Heart left ventricle (tissue), 16 donors: ENCODE measurements around the gene SMAD3. TPM values are rescaled to one million over a fixed set of nuclear protein-coding genes. Genes with fewer than 3 reads are reported as not detected.

Experiments used
- ATAC-seq, 4 donors: fragments of 200-7000 bp; cut with Tn5 transposase; one replicate each; pipeline ENCODE4 v1.9.1; 2020 to 2022; ENCODE audit warnings: moderate library complexity in 4 of 4, mild to moderate bottlenecking in 3 of 4, moderate number of reproducible peaks in 1 of 4
- DNase-seq, 5 donors: peaks; one replicate each; pipeline ENCODE4 v3.0.0-alpha.2; 2020
- H3K27ac ChIP-seq, 12 donors: fragments of 200-600 bp; sonication (generic) in 4 of 12; one replicate each; pipeline versions ENCODE4 v1.5.0 to v1.8.0; 2016 to 2022; ENCODE audit warnings: mild to moderate bottlenecking in 2 of 12
- H3K27me3 ChIP-seq, 9 donors: fragments of 200-600 bp; sonication (generic) in 2 of 9; one replicate each; pipeline versions ENCODE4 v1.5.1 to v1.8.0; 2016 to 2022; ENCODE audit warnings: mild to moderate bottlenecking in 3 of 9
- H3K36me3 ChIP-seq, 9 donors: fragments of 200-600 bp; sonication (generic) in 2 of 9; one replicate each; pipeline versions ENCODE4 v1.5.0 to v1.8.0; 2018 to 2022; ENCODE audit warnings: mild to moderate bottlenecking in 2 of 9
- H3K4me1 ChIP-seq, 12 donors: fragments of 200-600 bp; sonication (generic) in 4 of 12; one replicate each; pipeline versions ENCODE4 v1.5.0 to v1.8.0; 2016 to 2022; ENCODE audit warnings: mild to moderate bottlenecking in 3 of 12
- H3K4me3 ChIP-seq, 12 donors: fragments of 200-600 bp; sonication (generic) in 4 of 12; one replicate each; pipeline versions ENCODE4 v1.5.0 to v1.8.0; 2017 to 2022; ENCODE audit warnings: mild to moderate bottlenecking in 9 of 12, moderate library complexity in 4 of 12
- H3K9me3 ChIP-seq, 12 donors: fragments of 200-600 bp; sonication (generic) in 4 of 12; one replicate each; pipeline versions ENCODE4 v1.5.0 to v1.8.0; 2016 to 2022; ENCODE audit warnings: mild to moderate bottlenecking in 1 of 12
- POLR2A ChIP-seq, 2 donors: fragments of 450-650 bp; IDR thresholded peaks; one replicate each; pipeline ENCODE4 v1.6.1; 2017; ENCODE audit warnings: antibody characterized with exemption in 2 of 2, mild to moderate bottlenecking in 2 of 2, moderate library complexity in 2 of 2
- WGBS, 4 donors: extraction: QIAGEN DNeasy Blood & Tissue Kit in 2 of 4; methylation state at CpG; one replicate each; pipeline versions ENCODE4 v1.1.5 to v1.1.7; 2013 to 2018; 5-methylcytosine and 5-hydroxymethylcytosine counted together
- intact Hi-C, 10 donors: fragments of 100-400 bp; cut with DNase I; formaldehyde crosslinking; loops; one replicate each; pipeline versions ENCODE4 v1.11.1 to v1.14.2; 2022
- polyA plus RNA-seq, 2 donors: library from polyadenylated mRNA; stranded (reverse); fragments of 200-250 nt; gene quantifications; one replicate each; pipeline ENCODE4 v1.2.3, GENCODE V29; 2013
- total RNA-seq, 9 donors: library from RNA; depleted of rRNA in 2 of 9; stranded (reverse); fragments of >200 nt in 2 of 9; fragmentation: NEBNext Ultra II Directional in 3 of 9; extraction: Animal tissue kit (Norgen Biotek cat#: 25700) in 3 of 9; gene quantifications; one replicate each; pipeline versions ENCODE4 v1.1.0 to v1.2.4, GENCODE V29; 2016 to 2023
- TF ChIP-seq, protein P1 (sequence below), 12 donors: fragments of 200-600 bp; sonication (generic) in 4 of 12; IDR thresholded peaks; one replicate each; pipeline versions ENCODE4 v1.5.0 to v1.8.0; 2018 to 2022; ENCODE audit warnings: antibody characterized with exemption in 12 of 12, mild to moderate bottlenecking in 5 of 12
- donor health status: ischemic (EF 13 %, LVEDD 7.1; RV severe dilation, severe dysfunction).
- donor health status: healthy with polysubstance abuse.
- donor health status: DM: no; HTN: yes; CAD: no.
- donor health status: DM: no; HTN: no; CAD: no.
- donor health status: ischemic (EF 25% LVEDD 6.9; RV normal size, moderate dysfunction).
- donor health status: ischemic (EF 25% LVEDD 5.7; RV mildly dilated, moderate dysfunction).
- donor health status: healthy.
- donor health status: DM: yes; HTN: yes; CAD: no.
- donor health status: ischemic (EF 35%, LVEDD 5.7; RV mildly dilated, moderate dysfunction).
- donor health status: nonischemic (EF 11% LVEDD 7.7; RV severe dilation, severe dysfunction).
- donor health status: DM: yes; HTN: yes; CAD: no.
- donor health status: PGD.
- donor health status: ischemic (EF 29% LVEDD 5.4; RV normal size, mild dysfunction).
- donor health status: nonischemic (EF 23%, LVEDD 6.1; RV moderate dilation, normal function).

Gene SMAD3
- total and polyA plus RNA-seq, 11 donors = 5.6 to 34.3 (median 15.3) TPM

DNA sequence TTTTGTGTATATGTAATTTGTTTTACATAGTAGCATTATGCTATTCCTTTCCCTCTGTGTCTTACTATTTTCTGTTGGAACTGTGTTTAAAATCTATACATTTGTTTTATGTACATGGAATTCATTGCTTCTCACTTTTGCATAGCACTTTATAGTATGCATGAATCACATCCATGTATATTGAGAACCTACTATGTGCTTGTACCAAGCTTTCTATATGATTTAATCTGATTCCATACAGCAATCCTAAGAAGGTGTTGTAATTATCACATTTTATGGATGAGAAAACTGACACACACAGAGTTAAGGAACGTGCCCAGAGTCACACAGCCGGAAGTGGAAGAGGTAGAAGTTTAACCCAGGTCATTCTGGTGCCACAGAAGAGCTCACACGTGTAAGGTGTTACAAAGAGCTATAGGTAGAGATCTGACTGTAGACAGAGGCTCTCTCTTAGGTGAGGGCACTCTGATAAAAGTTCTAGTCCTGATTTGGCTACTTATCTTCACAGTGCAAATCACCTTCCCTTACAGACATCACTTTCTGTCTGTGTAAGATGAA is 3.5 kb upstream of the SMAD3 start:
- TF ChIP-seq, protein P1, sequence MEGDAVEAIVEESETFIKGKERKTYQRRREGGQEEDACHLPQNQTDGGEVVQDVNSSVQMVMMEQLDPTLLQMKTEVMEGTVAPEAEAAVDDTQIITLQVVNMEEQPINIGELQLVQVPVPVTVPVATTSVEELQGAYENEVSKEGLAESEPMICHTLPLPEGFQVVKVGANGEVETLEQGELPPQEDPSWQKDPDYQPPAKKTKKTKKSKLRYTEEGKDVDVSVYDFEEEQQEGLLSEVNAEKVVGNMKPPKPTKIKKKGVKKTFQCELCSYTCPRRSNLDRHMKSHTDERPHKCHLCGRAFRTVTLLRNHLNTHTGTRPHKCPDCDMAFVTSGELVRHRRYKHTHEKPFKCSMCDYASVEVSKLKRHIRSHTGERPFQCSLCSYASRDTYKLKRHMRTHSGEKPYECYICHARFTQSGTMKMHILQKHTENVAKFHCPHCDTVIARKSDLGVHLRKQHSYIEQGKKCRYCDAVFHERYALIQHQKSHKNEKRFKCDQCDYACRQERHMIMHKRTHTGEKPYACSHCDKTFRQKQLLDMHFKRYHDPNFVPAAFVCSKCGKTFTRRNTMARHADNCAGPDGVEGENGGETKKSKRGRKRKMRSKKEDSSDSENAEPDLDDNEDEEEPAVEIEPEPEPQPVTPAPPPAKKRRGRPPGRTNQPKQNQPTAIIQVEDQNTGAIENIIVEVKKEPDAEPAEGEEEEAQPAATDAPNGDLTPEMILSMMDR (IDR thresholded peaks at IDR 0.05) = no peak
- TF ChIP-seq POLR2A (IDR thresholded peaks at IDR 0.05) = no peak
- Histone ChIP-seq H3K27ac (no peak overlapping the region), H3K27me3 (no peaks in the 10 kb centered on the region), H3K36me3 (no peaks in the 10 kb centered on the region), H3K9me3 (no peaks in the 10 kb centered on the region), H3K4me1 (peaks cover 0 to 25% (median 9%) of the 10 kb centered on the region in 12 donors), H3K4me3 (no peak overlapping the region)
- DNase-seq = no peak
- intact Hi-C loops = loop anchor here in 4 of 10 donors (10.0 kb wide), 3 partner anchors 117 to 243 kb away; partner anchors contain the start of genes AAGAB (in 4 of the 4) and IQCH (in 4 of the 4)
- 50 to 52% (median 52%) methylated on average over 3 of the region's 3 CpGs for WGBS, 4 donors
- no peak for ATAC-seq

DNA sequence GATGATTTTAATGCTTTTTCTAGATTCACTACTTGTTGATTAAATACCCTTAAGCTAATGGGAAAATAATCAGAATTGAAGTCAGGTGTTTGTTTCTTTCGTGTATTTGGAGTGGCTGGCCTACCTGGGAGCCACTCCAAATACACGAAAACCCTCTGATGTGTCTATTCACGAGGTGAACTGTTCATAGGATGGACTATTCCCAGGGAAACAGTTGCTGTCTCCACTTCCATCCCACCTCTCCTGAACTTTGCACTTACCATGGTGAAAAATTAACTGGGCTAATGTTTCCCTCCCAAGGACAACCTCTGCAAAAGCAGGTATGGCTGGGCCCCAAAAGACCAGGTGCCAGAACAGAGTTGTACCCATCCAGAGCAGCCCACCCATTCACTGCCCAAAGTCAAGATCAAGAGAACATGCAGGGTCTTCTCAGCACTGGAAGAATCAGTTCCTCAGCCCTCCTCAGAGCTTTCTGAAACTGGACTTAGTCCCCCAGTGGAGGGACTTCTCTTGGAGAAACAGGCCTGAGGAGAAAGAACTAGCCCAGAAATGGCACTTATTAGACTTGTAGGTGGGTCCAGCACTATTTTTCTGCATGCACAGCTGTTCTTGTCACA is 2.9 kb upstream of the SMAD3 start:
- H3K27me3 ChIP-seq = no peaks in the 10 kb centered on the region
- H3K36me3 ChIP-seq = no peaks in the 10 kb centered on the region
- intact Hi-C loops = loop anchor here in 4 of 10 donors (10.0 kb wide), 3 partner anchors 118 to 242 kb away; partner anchors contain the start of genes AAGAB (in 4 of the 4) and IQCH (in 4 of the 4)
- H3K4me1 ChIP-seq = peaks cover 0 to 31% (median 12%) of the 10 kb centered on the region in 12 donors
- ATAC-seq (no peak), DNase-seq (no peak)
- 89 to 94% (median 91%) methylated on average over 3 of the region's 3 CpGs for WGBS, 4 donors
- H3K27ac ChIP-seq = no peak overlapping the region
- no peak overlapping the region for H3K4me3 ChIP-seq
- no peaks in the 10 kb centered on the region for H3K9me3 ChIP-seq
- TF ChIP-seq, protein P1 (IDR thresholded peaks at IDR 0.05) = no peak
- TF ChIP-seq POLR2A (IDR thresholded peaks at IDR 0.05) = no peak

DNA sequence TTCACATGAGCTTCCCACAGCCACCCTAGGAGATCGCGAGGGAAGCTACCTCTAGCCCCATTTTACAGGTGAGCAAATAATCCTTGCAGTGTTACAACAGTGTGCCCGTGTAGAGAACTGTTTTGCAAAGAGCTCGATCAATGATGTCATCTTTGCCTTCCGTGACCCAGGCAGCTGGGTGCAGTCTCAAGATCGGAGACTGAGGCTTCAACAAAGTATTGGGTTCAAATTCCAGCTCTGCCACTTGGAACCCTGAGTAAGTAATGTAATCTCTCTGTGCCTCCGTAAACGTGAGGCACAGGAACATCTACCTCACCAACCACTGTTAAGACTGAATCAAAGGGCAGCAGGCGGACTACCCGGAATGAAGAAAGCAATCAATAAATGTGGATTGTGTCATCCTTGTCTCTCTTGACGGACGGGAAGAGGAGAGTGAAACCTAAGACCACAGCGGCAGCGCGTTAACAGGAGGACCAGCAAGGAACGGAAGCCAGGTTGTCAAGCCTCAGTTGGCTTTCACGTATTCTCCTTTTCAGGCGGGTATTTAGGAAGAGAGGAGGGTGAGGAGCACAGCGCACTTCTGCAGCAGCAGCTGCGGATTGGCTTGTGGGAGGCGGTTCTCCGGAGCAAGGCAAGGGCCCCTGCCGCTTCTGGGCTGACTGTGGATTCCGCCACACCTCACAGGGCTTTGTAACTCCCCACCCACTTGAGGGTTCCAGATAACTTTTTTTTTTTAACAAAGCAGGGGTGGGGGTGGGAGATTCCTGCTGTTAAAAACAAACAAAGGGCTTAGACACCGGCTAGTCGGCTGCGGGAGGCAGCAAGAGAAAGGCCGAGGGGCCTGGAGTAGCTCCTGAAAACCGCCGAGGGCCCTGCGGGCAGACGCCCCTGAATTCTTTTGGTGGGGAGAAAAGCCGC is 1.5 kb upstream of the SMAD3 start:
- peak in 3 of 5 donors; percentile 34 to 53 (median 53) for DNase-seq
- no peak for ATAC-seq
- intact Hi-C loops = loop anchor here in 5 of 10 donors (2.0 to 10.0 kb wide), 4 partner anchors 57 to 241 kb away; partner anchors contain the start of genes AAGAB (in 4 of the 5) and IQCH (in 4 of the 5)
- WGBS, 4 donors = 65 to 88% (median 80%) methylated on average over 33 of the region's 33 CpGs
- Histone ChIP-seq H3K36me3 (no peaks in the 10 kb centered on the region), H3K27ac (peak overlapping the region in 10 of 12 donors; percentile 77 to 96 (median 92)), H3K4me1 (peaks cover 5 to 39% (median 23%) of the 10 kb centered on the region in 12 donors), H3K4me3 (peak overlapping the region in 5 of 12 donors; percentile 85 to 95 (median 86)), H3K9me3 (no peaks in the 10 kb centered on the region), H3K27me3 (no peaks in the 10 kb centered on the region)
- TF ChIP-seq, protein P1 (IDR thresholded peaks at IDR 0.05) = no peak
- no peak for TF ChIP-seq POLR2A (IDR thresholded peaks at IDR 0.05)
